ENCODE measurements around the gene HIVEP3.

- TF ChIP-seq CTCF (IDR thresholded peaks at IDR 0.05; ENCODE audit: insufficient read depth, low read depth, low read length) = no peak
- no peak for TF ChIP-seq EZH2 (IDR thresholded peaks at IDR 0.05; ENCODE audit: insufficient read depth, low read length)
Measured at GRCh38 chr1:41901551-41901950, 17.2 kb downstream of the HIVEP3 start.

Measured in astrocyte (in vitro differentiated cells and primary cell).